Stimulated activated CD8-positive, alpha-beta memory T cell treated with anti-CD3 and anti-CD28 coated beads, Interleukin-4, amount 100 ng/mL, for 1 hour (primary cell): Measurements from ENCODE around the gene RIN3.

Experiments
- DNase-seq, 2 donors: peaks; one replicate each; pipeline ENCODE4 v3.0.0-alpha.2; 2020; ENCODE audit warnings: low read depth in 2 of 2, low spot score in 1 of 2

Gene RIN3

GRCh38 chr14:92645841-92646478 lies 132.4 kb downstream of the RIN3 start:
- DNase-seq, result no peak

- DNase-seq, result no peak
These were observed 133.6 kb downstream of the RIN3 start for GRCh38 chr14:92646952-92647796.

- DNase-seq, result no peak
These were observed 134.3 kb downstream of the RIN3 start for GRCh38 chr14:92647797-92648279.

- DNase-seq, result no peak
These were observed 135.5 kb downstream of the RIN3 start for GRCh38 chr14:92649066-92649465.

GRCh38 chr14:92649934-92650545 lies 136.5 kb downstream of the RIN3 start:
- no peak for DNase-seq

GRCh38 chr14:92650581-92651105 lies 137.1 kb downstream of the RIN3 start:
- no peak for DNase-seq

- DNase-seq, result peak; percentile 62 to 63
These were observed 137.7 kb downstream of the RIN3 start for GRCh38 chr14:92651106-92651757.

GRCh38 chr14:92651758-92652406 lies 138.3 kb downstream of the RIN3 start:
- DNase-seq, result no peak

- DNase-seq, result no peak
These were observed 139.0 kb downstream of the RIN3 start for GRCh38 chr14:92652413-92653151.

- no peak for DNase-seq
These were observed 139.6 kb downstream of the RIN3 start for GRCh38 chr14:92653162-92653651.

GRCh38 chr14:92654239-92654901 lies 140.8 kb downstream of the RIN3 start:
- DNase-seq, result no peak

- DNase-seq, result no peak
These were observed 142.0 kb downstream of the RIN3 start for GRCh38 chr14:92655419-92656201.

GRCh38 chr14:92656306-92657081 lies 142.9 kb downstream of the RIN3 start:
- no peak for DNase-seq

GRCh38 chr14:92657457-92658142 lies 144.0 kb downstream of the RIN3 start:
- no peak for DNase-seq

GRCh38 chr14:92658160-92658559 lies 144.6 kb downstream of the RIN3 start:
- DNase-seq, result no peak

- DNase-seq, result no peak
These were observed 145.1 kb downstream of the RIN3 start for GRCh38 chr14:92658684-92659083.
